ENCODE results near the gene ANKRD44.

- TF ChIP-seq POLR2AphosphoS5 (IDR thresholded peaks at IDR 0.05; ENCODE audit: low read depth, low read length) = no peak
- TF ChIP-seq SIN3A (IDR thresholded peaks at IDR 0.05; ENCODE audit: borderline replicate concordance, insufficient read depth, low read length) = no peak
- TF ChIP-seq TAF1 (IDR thresholded peaks at IDR 0.05; ENCODE audit: borderline replicate concordance, insufficient read depth, low read length) = no peak
Measured at GRCh38 chr2:196959734-196960338, 350.7 kb downstream of the ANKRD44 start.

All from PFSK-1 (cell line).